Measurements from ENCODE around the gene SENP2.
A peak's percentile ranks its signal among the peaks of the same experiment; 100 is the strongest.

The SENP2 gene

GRCh38 chr3:185585859-185586685, at the start of gene SENP2:
Gene SENP2 (plus strand): TSS chr3:185586295. CDS start chr3:185586414, 119 bp downstream.
- no peaks in the 10 kb centered on the region for H3K4me1 ChIP-seq (ENCODE audit: insufficient read depth, poor library complexity, severe bottlenecking)
- peak within 1 kb of the TSS; percentile 87 for H3K4me3 ChIP-seq (ENCODE audit: severe bottlenecking)
- peaks cover 11% of the 10 kb centered on the region for H3K36me3 ChIP-seq (ENCODE audit: low read depth)
- H3K27me3 ChIP-seq (ENCODE audit: insufficient read depth, poor library complexity, severe bottlenecking): no peaks in the 10 kb centered on the region
- peak within 1 kb of the TSS; percentile 20 for H3K27ac ChIP-seq (ENCODE audit: poor library complexity, severe bottlenecking)
- no peaks in the 10 kb centered on the region for H3K9me3 ChIP-seq (ENCODE audit: severe bottlenecking)
- DNase-seq (ENCODE audit: low spot score) (peak; percentile 98), ATAC-seq (ENCODE audit: low read depth) (peak; percentile 99)
- no peak for TF ChIP-seq CTCF (IDR thresholded peaks at IDR 0.05; ENCODE audit: poor library complexity, severe bottlenecking)

- Histone ChIP-seq H3K4me3 (ENCODE audit: severe bottlenecking) (no peak overlapping the region), H3K36me3 (ENCODE audit: low read depth) (no peaks in the 10 kb centered on the region), H3K27me3 (ENCODE audit: insufficient read depth, poor library complexity, severe bottlenecking) (no peaks in the 10 kb centered on the region), H3K9me3 (ENCODE audit: severe bottlenecking) (no peaks in the 10 kb centered on the region), H3K4me1 (ENCODE audit: insufficient read depth, poor library complexity, severe bottlenecking) (peaks cover 11% of the 10 kb centered on the region), H3K27ac (ENCODE audit: poor library complexity, severe bottlenecking) (peak overlapping the region; percentile 81)
- DNase-seq (ENCODE audit: low spot score) (peak; percentile 81), ATAC-seq (ENCODE audit: low read depth) (peak; percentile 99)
- TF ChIP-seq CTCF (IDR thresholded peaks at IDR 0.05; ENCODE audit: poor library complexity, severe bottlenecking): no peak
These were observed 48.6 kb upstream of the SENP2 start for GRCh38 chr3:185537369-185537970.

DNA sequence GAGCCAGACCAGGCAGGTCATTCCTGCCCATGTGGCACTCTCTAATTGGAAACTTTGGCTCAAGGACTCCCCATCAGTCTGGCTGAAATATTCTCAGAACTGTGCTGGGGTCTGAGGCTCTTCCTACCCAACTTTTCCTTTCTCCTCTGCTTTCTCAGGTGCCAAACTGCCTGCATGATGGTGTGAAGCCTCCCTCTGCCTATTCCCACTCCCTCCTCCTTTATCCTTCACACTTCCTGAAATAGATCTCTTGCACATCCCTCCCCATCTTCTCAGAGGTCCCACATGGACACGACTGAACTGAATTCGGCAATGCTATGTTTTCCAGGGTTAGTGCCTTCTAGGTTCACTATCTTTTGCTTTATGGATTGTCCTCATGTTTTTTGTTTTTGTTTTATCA, 46.2 kb upstream of the SENP2 start:
- no peak for ATAC-seq (ENCODE audit: low read depth)
- Histone ChIP-seq H3K4me1 (ENCODE audit: insufficient read depth, poor library complexity, severe bottlenecking) (peaks cover 18% of the 10 kb centered on the region), H3K9me3 (ENCODE audit: severe bottlenecking) (no peaks in the 10 kb centered on the region), H3K27me3 (ENCODE audit: insufficient read depth, poor library complexity, severe bottlenecking) (no peaks in the 10 kb centered on the region), H3K4me3 (ENCODE audit: severe bottlenecking) (no peak overlapping the region), H3K36me3 (ENCODE audit: low read depth) (no peaks in the 10 kb centered on the region), H3K27ac (ENCODE audit: poor library complexity, severe bottlenecking) (no peak overlapping the region)
- TF ChIP-seq CTCF (IDR thresholded peaks at IDR 0.05; ENCODE audit: poor library complexity, severe bottlenecking): no peak
- DNase-seq (ENCODE audit: low spot score): no peak

GRCh38 chr3:185540695-185541094, 45.4 kb upstream of the SENP2 start:
- H3K4me3 ChIP-seq (ENCODE audit: severe bottlenecking): no peak overlapping the region
- TF ChIP-seq CTCF (IDR thresholded peaks at IDR 0.05; ENCODE audit: poor library complexity, severe bottlenecking): no peak
- no peaks in the 10 kb centered on the region for H3K36me3 ChIP-seq (ENCODE audit: low read depth)
- H3K27ac ChIP-seq (ENCODE audit: poor library complexity, severe bottlenecking): no peak overlapping the region
- peaks cover 25% of the 10 kb centered on the region for H3K4me1 ChIP-seq (ENCODE audit: insufficient read depth, poor library complexity, severe bottlenecking)
- DNase-seq (ENCODE audit: low spot score) (no peak), ATAC-seq (ENCODE audit: low read depth) (no peak)
- no peaks in the 10 kb centered on the region for H3K9me3 ChIP-seq (ENCODE audit: severe bottlenecking)
- H3K27me3 ChIP-seq (ENCODE audit: insufficient read depth, poor library complexity, severe bottlenecking): no peaks in the 10 kb centered on the region

DNA sequence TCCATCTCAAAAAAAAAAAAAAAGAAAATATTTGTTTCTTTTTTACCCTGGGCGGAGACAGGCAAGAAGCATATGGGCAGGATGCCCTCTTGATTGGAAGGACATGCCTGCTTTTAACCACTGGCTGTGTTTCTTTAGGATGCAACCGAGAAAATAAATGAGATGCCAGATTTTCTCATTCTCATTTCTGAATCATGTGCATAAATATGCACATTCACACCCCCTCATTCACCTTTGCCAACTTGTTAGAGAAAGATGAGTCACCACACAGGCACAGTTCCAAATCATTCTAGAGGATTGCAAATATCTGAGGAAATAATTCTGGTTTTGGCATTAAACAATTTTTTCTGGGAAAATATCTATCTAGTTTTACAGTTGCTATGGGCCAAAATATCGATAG, 37.0 kb upstream of the SENP2 start:
- H3K4me1 ChIP-seq (ENCODE audit: insufficient read depth, poor library complexity, severe bottlenecking): peaks cover 55% of the 10 kb centered on the region
- H3K27ac ChIP-seq (ENCODE audit: poor library complexity, severe bottlenecking): peak overlapping the region; percentile 79
- no peaks in the 10 kb centered on the region for H3K9me3 ChIP-seq (ENCODE audit: severe bottlenecking)
- peak; percentile 83 for ATAC-seq (ENCODE audit: low read depth)
- H3K36me3 ChIP-seq (ENCODE audit: low read depth): no peaks in the 10 kb centered on the region
- H3K4me3 ChIP-seq (ENCODE audit: severe bottlenecking): no peak overlapping the region
- no peak for TF ChIP-seq CTCF (IDR thresholded peaks at IDR 0.05; ENCODE audit: poor library complexity, severe bottlenecking)
- H3K27me3 ChIP-seq (ENCODE audit: insufficient read depth, poor library complexity, severe bottlenecking): no peaks in the 10 kb centered on the region
- peak; percentile 73 for DNase-seq (ENCODE audit: low spot score)
